IMR-90 (cell line): ENCODE measurements around the gene PAX9. TPM values are rescaled to one million over a fixed set of nuclear protein-coding genes. Genes with fewer than 3 reads are reported as not detected.

ENCODE experiments used
- ATAC-seq: fragments of 200-7000 bp; cut with Tn5 transposase; 2 replicates; pipeline ENCODE4 v1.9.1; 2020; ENCODE audit warnings: low read depth, mild to moderate bottlenecking, moderate library complexity
- BruUV-seq: library from RNA; stranded (reverse); fragments of 400-500 nt; replicated peaks from 2 replicates; lab custom pipeline; 2021; lab: Mats Ljungman, UMichigan
- CTCF ChIA-PET: fragments of 300-600 bp; formaldehyde crosslinking; extraction: SDS; loops from one replicate; lab custom pipeline; 2021; ENCODE audit warnings: antibody characterized with exemption; lab: Yijun Ruan, JAX
- POLR2A ChIA-PET: fragments of 300-600 bp; sonication (Branson Sonifier 250); formaldehyde crosslinking; loops from one replicate; lab custom pipeline; 2022; ENCODE audit warnings: antibody characterized with exemption; ENCODE audit not compliant: unreplicated experiment; lab: Charles Lee
- DNase-seq: peaks from one replicate; pipeline ENCODE4 v3.0.0; 2013
- H2AFZ ChIP-seq: replicated peaks from 2 replicates; pipeline ENCODE3; 2013; ENCODE audit warnings: low read length, mild to moderate bottlenecking; ENCODE audit not compliant: poor library complexity
- H2AK5ac ChIP-seq: 2 replicates; pipeline ENCODE4 v1.6.1; 2013; ENCODE audit warnings: low read depth, low read length, inconsistent platforms
- H2AK9ac ChIP-seq: replicated peaks from 2 replicates; pipeline ENCODE3; 2013; ENCODE audit warnings: mild to moderate bottlenecking, low read depth, low read length, moderate library complexity; ENCODE audit not compliant: poor library complexity
- H2BK120ac ChIP-seq: 2 replicates; pipeline ENCODE4 v1.6.1; 2013; ENCODE audit warnings: low read depth, low read length, inconsistent platforms
- H2BK15ac ChIP-seq: 3 replicates; pipeline ENCODE4 v1.6.1; 2013; ENCODE audit warnings: low read depth, low read length, inconsistent platforms
- H2BK20ac ChIP-seq: 2 replicates; pipeline ENCODE4 v1.6.1; 2013; ENCODE audit warnings: low read depth, mild to moderate bottlenecking, inconsistent platforms, low read length, moderate library complexity
- H2BK5ac ChIP-seq: 2 replicates; pipeline ENCODE4 v1.6.1; 2013; ENCODE audit warnings: mild to moderate bottlenecking, low read depth, low read length, inconsistent platforms; ENCODE audit not compliant: poor library complexity, severe bottlenecking
- H3K14ac ChIP-seq: replicated peaks from 2 replicates; pipeline ENCODE4 v1.6.1; 2013; ENCODE audit warnings: low read depth, low read length, inconsistent platforms
- H3K18ac ChIP-seq: 2 replicates; pipeline ENCODE4 v1.6.1; 2013; ENCODE audit warnings: low read depth, low read length, control low read depth
- H3K23ac ChIP-seq: 2 replicates; pipeline ENCODE4 v1.6.1; 2013; ENCODE audit warnings: low read depth, low read length, inconsistent platforms
- H3K27ac ChIP-seq: 2 replicates; pipeline ENCODE4 v1.5.1; 2013; ENCODE audit warnings: mild to moderate bottlenecking, control low read depth, low read length; ENCODE audit not compliant: insufficient read depth
- H3K27me3 ChIP-seq: 2 replicates; pipeline ENCODE4 v1.6.1; 2013; ENCODE audit warnings: low read length; ENCODE audit not compliant: control insufficient read depth, insufficient read depth
- H3K36me3 ChIP-seq: 2 replicates; pipeline ENCODE4 v1.6.1; 2013; ENCODE audit warnings: low read length, mixed read lengths; ENCODE audit not compliant: control insufficient read depth, insufficient read depth
- H3K4ac ChIP-seq: 2 replicates; pipeline ENCODE4 v1.6.1; 2013; ENCODE audit warnings: low read depth, low read length, inconsistent platforms
- H3K4me1 ChIP-seq: 2 replicates; pipeline ENCODE4 v1.6.1; 2013; ENCODE audit warnings: low read length, mixed read lengths; ENCODE audit not compliant: control insufficient read depth, insufficient read depth
- H3K4me2 ChIP-seq: 2 replicates; pipeline ENCODE4 v1.6.1; 2013; ENCODE audit warnings: low read depth, mild to moderate bottlenecking, control low read depth, low read length, moderate library complexity
- H3K4me3 ChIP-seq: 2 replicates; pipeline ENCODE4 v1.5.1; 2013; ENCODE audit warnings: low read depth, mild to moderate bottlenecking, control low read depth, low read length, moderate library complexity; ENCODE audit not compliant: insufficient read depth
- H3K56ac ChIP-seq: 2 replicates; pipeline ENCODE4 v1.6.1; 2013; ENCODE audit warnings: low read length, inconsistent platforms; ENCODE audit not compliant: insufficient read depth; ENCODE audit errors: extremely low read depth
- H3K79me1 ChIP-seq, 2 experiments: 2 replicates each; pipeline ENCODE4 v1.6.1; 2013; ENCODE audit warnings: low read length in 2 of 2, inconsistent platforms in 1 of 2, low read depth in 1 of 2
- H3K9ac ChIP-seq: 2 replicates; pipeline ENCODE4 v1.6.1; 2013; ENCODE audit warnings: low read depth, low read length, control low read depth
- H3K9me1 ChIP-seq: 2 replicates; pipeline ENCODE4 v1.6.1; 2013; ENCODE audit warnings: low read length, inconsistent platforms; ENCODE audit not compliant: insufficient read depth
- H3K9me3 ChIP-seq: 2 replicates; pipeline ENCODE4 v1.6.1; 2013; ENCODE audit warnings: low read length; ENCODE audit not compliant: control insufficient read depth, insufficient read depth
- H4K20me1 ChIP-seq: 2 replicates; pipeline ENCODE4 v1.6.1; 2013; ENCODE audit warnings: low read length, inconsistent platforms; ENCODE audit not compliant: insufficient read depth
- H4K5ac ChIP-seq: 2 replicates; pipeline ENCODE4 v1.6.1; 2013; ENCODE audit warnings: mild to moderate bottlenecking, low read depth, low read length, control low read depth
- H4K8ac ChIP-seq, 2 experiments: 2 replicates each; pipeline ENCODE4 v1.6.1; 2013; ENCODE audit warnings: low read depth in 2 of 2, low read length in 2 of 2, control low read depth in 1 of 2, inconsistent platforms in 1 of 2
- H4K91ac ChIP-seq: 2 replicates; pipeline ENCODE4 v1.6.1; 2013; ENCODE audit warnings: low read depth, low read length, inconsistent platforms; ENCODE audit not compliant: insufficient read depth
- CEBPB ChIP-seq: IDR thresholded peaks from 2 replicates; pipeline ENCODE4 v1.6.1; 2012; ENCODE audit warnings: low read depth, low read length, improper control_type of control experiment
- CHD1 ChIP-seq: IDR thresholded peaks from 2 replicates; pipeline ENCODE4 v1.6.1; 2012; ENCODE audit warnings: low read depth, low read length, improper control_type of control experiment
- CTCF ChIP-seq: conservative IDR thresholded peaks from 2 replicates; pipeline ENCODE4 v1.5.1; 2012; ENCODE audit warnings: mild to moderate bottlenecking, low read depth, low read length, improper control_type of control experiment
- FOS ChIP-seq: fragments of 150-350 bp; IDR thresholded peaks from 2 replicates; pipeline ENCODE4 v1.6.1; 2016; ENCODE audit warnings: low read depth, low read length
- MAFK ChIP-seq: IDR thresholded peaks from 2 replicates; pipeline ENCODE4 v1.6.1; 2012; ENCODE audit warnings: low read depth, low read length, improper control_type of control experiment
- MAZ ChIP-seq: IDR thresholded peaks from 2 replicates; pipeline ENCODE4 v1.6.1; 2012; ENCODE audit warnings: low read depth, mild to moderate bottlenecking, low read length, improper control_type of control experiment, moderate library complexity, borderline replicate concordance
- MXI1 ChIP-seq: IDR thresholded peaks from 2 replicates; pipeline ENCODE4 v1.6.1; 2012; ENCODE audit warnings: low read depth, mild to moderate bottlenecking, low read length, moderate library complexity, borderline replicate concordance
- NFE2L2 ChIP-seq: fragments of 150-350 bp; IDR thresholded peaks from 2 replicates; pipeline ENCODE4 v1.6.1; 2016; ENCODE audit warnings: low read depth, mild to moderate bottlenecking, low read length
- RAD21 ChIP-seq: IDR thresholded peaks from 2 replicates; pipeline ENCODE4 v1.6.1; 2012; ENCODE audit warnings: low read length, improper control_type of control experiment
- RCOR1 ChIP-seq: IDR thresholded peaks from 2 replicates; pipeline ENCODE4 v1.6.1; 2012; ENCODE audit warnings: mild to moderate bottlenecking, low read length, improper control_type of control experiment; ENCODE audit not compliant: insufficient replicate concordance
- RFX5 ChIP-seq: IDR thresholded peaks from 2 replicates; pipeline ENCODE4 v1.8.0; 2012; ENCODE audit warnings: low read depth, mild to moderate bottlenecking, low read length, moderate library complexity
- WGBS, 2 experiments: methylation state at CpG; one replicate each; pipeline versions ENCODE4 v1.1.5 to v1.1.7; 2013; ENCODE audit warnings: missing lambda C conversion rate in 2 of 2; ENCODE audit not compliant: insufficient read length in 1 of 2; ENCODE audit errors: extremely low coverage in 2 of 2; 5-methylcytosine and 5-hydroxymethylcytosine counted together
- dilution Hi-C: fragments of 300-500 bp; cut with HindIII; formaldehyde crosslinking; loops from one replicate; pipeline ENCODE4 v1.14.3; 2018; ENCODE audit warnings: low sequenced_read_pairs; ENCODE audit not compliant: unreplicated experiment
- in situ Hi-C: fragments of 300-500 bp; cut with MboI; formaldehyde crosslinking; loops from 3 replicates; pipeline ENCODE4 v1.14.3; 2019; ENCODE audit warnings: low sequenced_read_pairs, inconsistent platforms, mixed read lengths
- intact Hi-C: fragments of 100-400 bp; cut with micrococcal nuclease; formaldehyde crosslinking; loops from 2 replicates; pipeline ENCODE4 v1.10.0; 2022
- polyA plus RNA-seq, 3 experiments: library from polyadenylated mRNA; depleted of rRNA; stranded (reverse); fragments of >200 nt; gene quantifications; 2 replicates each; pipeline ENCODE4 v1.2.3, GENCODE V29; 2012; ENCODE audit warnings: low replicate concordance in 1 of 3
- total RNA-seq: library from RNA; depleted of rRNA; stranded (reverse); fragments of >200 nt; gene quantifications from 2 replicates; pipeline ENCODE4 v1.2.3, GENCODE V29; 2012

PAX9 gene
- total and polyA plus RNA-seq, 2 of the 4 experiments (the other 2 are of a cell fraction), result not detected

- H3K18ac ChIP-seq, result no peak overlapping the region
- in situ Hi-C loops, result no loop called here
Observed at GRCh38 chr14:36682338-36682737, 20.7 kb downstream of the PAX9 start.

More at GRCh38 chr14:36682338-36682737, 20.7 kb downstream of the PAX9 start:
- ATAC-seq, result no peak
- no peak overlapping the region for H3K4me3 ChIP-seq
- H3K4me1 ChIP-seq, result no peaks in the 10 kb centered on the region
- no peak overlapping the region for H3K56ac ChIP-seq
- no peak overlapping the region for H2AK5ac ChIP-seq
- POLR2A ChIA-PET, result no interaction called here
- no peak overlapping the region for H3K9ac ChIP-seq
- H3K9me3 ChIP-seq, result no peaks in the 10 kb centered on the region
- no peak overlapping the region for H4K8ac ChIP-seq
- H3K27me3 ChIP-seq, result no peaks in the 10 kb centered on the region
- no peak overlapping the region for H3K27ac ChIP-seq
- no peaks in the 10 kb centered on the region for H3K9me1 ChIP-seq
- no peak overlapping the region for H2BK5ac ChIP-seq
- H3K79me1 ChIP-seq, result no peaks in the 10 kb centered on the region
- H4K20me1 ChIP-seq, result no peaks in the 10 kb centered on the region
- no peak overlapping the region for H4K91ac ChIP-seq
- H3K36me3 ChIP-seq, result no peaks in the 10 kb centered on the region
- no peak for DNase-seq
- no peak overlapping the region for H3K4me2 ChIP-seq
- H2AK9ac ChIP-seq, result no peak overlapping the region
- H2BK120ac ChIP-seq, result no peak overlapping the region
- TF ChIP-seq CEBPB, result no peak
- no peak for TF ChIP-seq RFX5
- no peak for TF ChIP-seq CHD1
- TF ChIP-seq MXI1, result no peak
- TF ChIP-seq CTCF, result no peak
- TF ChIP-seq NFE2L2, result no peak
- TF ChIP-seq FOS, result no peak
- TF ChIP-seq RCOR1, result no peak
- no peak for TF ChIP-seq MAFK
- TF ChIP-seq MAZ, result no peak
- TF ChIP-seq RAD21, result no peak
- H3K4ac ChIP-seq, result no peak overlapping the region
- no peak overlapping the region for H3K14ac ChIP-seq
- no peak overlapping the region for H3K23ac ChIP-seq
- intact Hi-C loops (no loop called here), dilution Hi-C loops (no loop called here)
- no peak overlapping the region for H2BK20ac ChIP-seq
- CTCF ChIA-PET, result no interaction called here
- no peak overlapping the region for H2AFZ ChIP-seq
- BruUV-seq, result no TSS peak
- WGBS, 2 experiments, result no CpG with 5 or more reads among the region's 4 CpGs
- no peak overlapping the region for H2BK15ac ChIP-seq
- H4K5ac ChIP-seq, result no peak overlapping the region
